HUES6 (cell line): ENCODE data around the gene STIL.
"Not testable (repeated sequence)": the region's sequence is repeated elsewhere in the genome, so short reads cannot be mapped to it uniquely, and the experiment has no call there.

ENCODE experiments used
- H3K27ac ChIP-seq: 2 replicates; pipeline ENCODE4 v1.7.0; 2013; ENCODE audit warnings: low read depth, mild to moderate bottlenecking, low read length, inconsistent platforms
- H3K27me3 ChIP-seq: 2 replicates; pipeline ENCODE4 v1.6.1; 2013; ENCODE audit warnings: low read length; ENCODE audit not compliant: control insufficient read depth, insufficient read depth
- H3K36me3 ChIP-seq: 2 replicates; pipeline ENCODE4 v1.6.1; 2013; ENCODE audit warnings: low read length; ENCODE audit not compliant: control insufficient read depth, insufficient read depth
- H3K4me1 ChIP-seq: 2 replicates; pipeline ENCODE4 v1.6.1; 2013; ENCODE audit warnings: low read length; ENCODE audit not compliant: control insufficient read depth, insufficient read depth
- H3K4me3 ChIP-seq: 2 replicates; pipeline ENCODE4 v1.5.1; 2013; ENCODE audit warnings: low read depth, low read length
- H3K9ac ChIP-seq: one replicate; pipeline ENCODE4 v1.6.1; 2013; ENCODE audit warnings: mild to moderate bottlenecking, low read length
- H3K9me3 ChIP-seq: 2 replicates; pipeline ENCODE4 v1.6.1; 2013; ENCODE audit warnings: low read depth, low read length; ENCODE audit not compliant: control insufficient read depth, insufficient read depth

Gene STIL

DNA sequence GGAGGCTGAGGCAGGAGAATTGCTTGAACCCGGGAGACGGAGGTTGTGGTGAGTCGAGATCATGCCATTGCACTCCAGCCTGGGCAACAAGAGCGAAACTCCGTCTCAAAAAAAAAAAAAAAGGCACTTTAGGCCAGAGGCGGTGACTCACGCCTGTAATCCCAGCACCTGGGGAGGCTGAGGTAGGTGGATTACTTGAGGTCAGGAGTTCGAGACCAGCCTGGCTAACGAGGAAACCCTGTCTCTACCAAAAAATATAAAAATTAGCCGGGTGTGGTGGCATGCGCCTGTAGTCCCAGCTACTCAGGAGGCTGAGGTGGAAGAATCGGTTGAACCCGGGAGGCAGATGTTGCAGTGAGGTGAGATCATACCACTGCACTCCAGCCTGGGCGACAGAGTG lies 6.0 kb upstream of the STIL start:
- H3K9me3 ChIP-seq, H3K27me3 ChIP-seq, H3K9ac ChIP-seq, H3K4me1 ChIP-seq, H3K27ac ChIP-seq, H3K4me3 ChIP-seq, H3K36me3 ChIP-seq: not testable (repeated sequence)

DNA sequence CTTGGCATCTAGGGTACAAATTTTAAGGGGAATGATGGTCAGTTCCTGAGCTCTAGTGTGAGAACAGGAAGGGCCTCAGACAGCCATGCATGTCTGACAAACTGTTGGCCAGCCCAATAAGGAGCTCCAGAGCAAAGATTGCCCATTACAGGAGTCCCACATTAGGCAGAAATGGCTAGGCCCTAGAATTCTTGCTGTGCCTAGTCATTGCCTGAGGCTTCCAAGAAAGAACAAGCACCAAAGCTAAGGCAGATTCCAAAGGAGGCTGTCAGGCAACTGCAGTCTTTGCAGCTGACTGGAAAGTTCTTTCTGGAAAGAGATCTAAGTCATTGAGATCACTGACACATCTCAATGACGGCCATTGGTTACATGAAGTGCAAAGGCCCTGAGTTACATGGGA lies 3.9 kb upstream of the STIL start:
- Histone ChIP-seq H3K27me3 (no peaks in the 10 kb centered on the region), H3K9ac (no peak overlapping the region), H3K4me3 (no peak overlapping the region), H3K9me3 (no peaks in the 10 kb centered on the region), H3K36me3 (no peaks in the 10 kb centered on the region), H3K4me1 (peaks cover under 1% of the 10 kb centered on the region; the same call in 1 of the 2 replicates), H3K27ac (no peak overlapping the region)

DNA sequence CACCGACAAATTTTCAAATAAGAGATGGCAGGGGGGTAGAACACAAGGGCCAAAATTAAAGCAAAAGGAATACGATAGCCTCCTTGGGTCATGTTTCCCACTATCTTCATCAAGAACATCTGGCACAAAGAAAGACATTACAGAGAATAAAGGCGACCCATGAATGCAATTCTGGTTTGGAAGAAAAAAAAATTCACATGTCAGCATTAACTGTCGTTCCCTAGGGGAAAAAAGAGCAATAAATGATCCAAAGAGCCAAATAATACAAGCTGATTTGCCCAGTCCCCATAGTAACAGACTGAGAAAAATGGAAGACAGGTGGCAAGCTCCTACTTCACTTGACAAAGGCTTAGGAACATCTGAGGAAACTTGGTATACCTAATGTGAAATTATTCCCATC lies 4.5 kb downstream of the STIL start:
- Histone ChIP-seq H3K27me3 (no peaks in the 10 kb centered on the region), H3K4me3 (no peak overlapping the region)

DNA sequence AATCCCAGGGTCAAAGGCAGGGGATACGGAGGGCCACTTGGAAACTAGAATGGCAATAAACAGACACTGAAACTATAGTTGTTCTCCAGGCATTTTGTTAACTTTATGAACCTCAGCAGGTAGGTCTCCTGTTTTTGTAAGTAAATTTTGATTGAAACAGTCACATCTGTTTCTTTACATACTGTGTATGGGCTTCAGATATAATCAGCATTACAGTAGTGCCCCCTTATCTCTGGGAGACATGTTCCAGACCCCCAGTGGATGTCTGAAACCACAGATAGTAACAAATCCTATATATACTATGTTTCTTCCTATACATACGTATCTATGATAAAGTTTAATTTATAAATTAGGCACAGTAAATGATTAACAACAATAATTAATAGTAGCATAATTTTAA lies 11.5 kb downstream of the STIL start:
- Histone ChIP-seq H3K27ac (no peak overlapping the region), H3K4me1 (peaks cover 5% of the 10 kb centered on the region; the same call in 1 of the 2 replicates), H3K36me3 (peaks cover 88% of the 10 kb centered on the region), H3K9me3 (no peaks in the 10 kb centered on the region), H3K27me3 (no peaks in the 10 kb centered on the region), H3K4me3 (no peak overlapping the region), H3K9ac (no peak overlapping the region)

More for the DNA sequence above, 4.5 kb downstream of the STIL start:
- Histone ChIP-seq H3K9ac (no peak overlapping the region), H3K4me1 (peaks cover 19% of the 10 kb centered on the region), H3K9me3 (no peaks in the 10 kb centered on the region), H3K36me3 (peaks cover 48% of the 10 kb centered on the region), H3K27ac (no peak overlapping the region)

DNA sequence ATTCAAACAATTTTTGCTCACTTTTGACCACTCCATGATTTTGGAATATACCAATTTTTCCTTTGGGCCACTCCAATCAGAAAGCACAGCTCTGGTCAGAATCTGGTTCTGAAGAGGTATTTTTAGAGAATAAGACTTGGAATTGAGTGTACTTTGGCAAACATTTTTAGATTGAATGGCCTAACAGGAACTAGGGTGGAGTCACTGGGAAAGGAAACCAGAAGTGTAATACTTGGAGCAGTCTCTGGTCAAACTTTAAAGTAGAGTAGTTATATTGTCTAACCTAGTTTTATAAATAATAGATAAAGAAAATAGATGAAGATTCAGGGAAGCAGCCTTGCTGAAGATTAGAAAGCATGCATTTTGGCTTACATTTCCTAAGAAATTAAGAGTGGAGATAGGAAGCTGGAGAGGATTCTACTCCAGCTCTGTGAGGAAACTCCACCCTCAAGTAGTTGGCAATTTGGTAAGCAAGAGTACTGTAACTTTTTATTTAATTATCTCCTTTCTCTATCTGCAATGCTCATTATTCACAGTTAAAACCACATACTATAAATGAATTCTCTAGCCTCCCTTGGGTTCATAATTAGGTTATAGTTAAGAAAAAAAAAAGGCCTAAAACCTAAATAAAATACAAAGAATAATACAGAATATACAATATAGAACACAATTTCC lies 15.8 kb downstream of the STIL start:
- H3K9me3 ChIP-seq, result no peaks in the 10 kb centered on the region
- H3K36me3 ChIP-seq, result peaks cover 95% of the 10 kb centered on the region
- H3K27me3 ChIP-seq, result no peaks in the 10 kb centered on the region
- H3K4me1 ChIP-seq, result no peaks in the 10 kb centered on the region
- no peak overlapping the region for H3K27ac ChIP-seq
- no peak overlapping the region for H3K9ac ChIP-seq
- H3K4me3 ChIP-seq, result no peak overlapping the region

DNA sequence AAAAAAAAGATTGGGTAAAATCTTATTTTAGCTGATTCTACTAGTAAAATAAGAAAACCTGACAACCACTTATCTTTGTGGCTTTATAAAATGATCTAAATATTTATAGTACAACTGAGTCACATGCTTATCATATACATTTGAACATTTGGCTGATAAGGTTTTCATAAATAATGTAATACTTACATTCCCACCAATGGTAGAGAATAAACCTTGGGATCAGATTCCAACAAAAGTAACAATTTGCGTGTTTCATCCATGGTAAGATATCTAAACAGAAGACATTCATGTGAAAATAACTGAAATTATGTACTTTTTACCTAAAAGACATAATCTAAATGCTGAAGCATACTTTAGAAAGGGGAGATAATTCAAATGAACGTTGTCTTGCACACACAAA lies 18.4 kb downstream of the STIL start:
- Histone ChIP-seq H3K9ac (no peak overlapping the region), H3K27ac (no peak overlapping the region), H3K4me1 (no peaks in the 10 kb centered on the region), H3K4me3 (no peak overlapping the region), H3K27me3 (no peaks in the 10 kb centered on the region), H3K36me3 (peaks cover 92% of the 10 kb centered on the region), H3K9me3 (no peaks in the 10 kb centered on the region)

DNA sequence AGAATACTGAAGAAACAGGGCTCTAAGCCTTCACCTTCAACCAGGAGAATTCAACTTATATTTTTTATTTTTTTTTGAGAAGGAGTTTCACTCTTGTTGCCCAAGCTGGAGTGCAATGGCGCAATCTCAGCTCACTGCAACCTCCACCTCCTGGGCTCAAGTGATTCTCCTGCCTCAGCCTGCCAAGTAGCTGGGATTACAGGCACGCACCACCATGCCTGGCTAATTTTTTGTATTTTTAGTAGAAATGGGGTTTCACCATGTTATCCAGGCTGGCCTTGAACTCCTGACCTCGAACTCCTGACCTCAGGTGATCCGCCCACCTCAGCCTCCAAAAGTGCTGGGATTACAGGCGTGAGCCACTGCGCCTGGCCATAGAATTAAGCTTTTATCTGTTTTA lies 19.1 kb downstream of the STIL start:
- H3K9me3 ChIP-seq, H3K4me3 ChIP-seq, H3K27ac ChIP-seq, H3K9ac ChIP-seq, H3K27me3 ChIP-seq, H3K4me1 ChIP-seq: not testable (repeated sequence)
- H3K36me3 ChIP-seq, result peaks cover 92% of the 10 kb centered on the region

DNA sequence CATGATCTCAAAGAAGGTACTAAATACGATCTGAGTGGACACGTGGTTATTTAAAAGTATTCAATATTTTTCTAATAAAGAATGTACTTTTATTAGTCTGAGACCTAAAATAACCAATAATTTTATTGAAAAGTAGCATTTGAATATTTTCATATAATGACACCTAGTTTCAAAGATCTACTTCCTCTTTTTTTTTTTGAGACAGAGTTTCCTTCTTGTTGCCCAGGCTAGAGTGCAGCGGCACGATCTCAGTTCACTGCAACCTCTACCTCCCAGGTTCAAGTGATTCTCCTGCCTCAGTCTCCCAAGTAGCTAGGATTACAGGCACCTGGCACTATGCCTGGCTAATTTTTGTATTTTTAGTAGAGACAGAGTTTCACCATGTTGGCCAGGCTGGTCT lies 25.8 kb downstream of the STIL start:
- peaks cover 85% of the 10 kb centered on the region for H3K36me3 ChIP-seq

DNA sequence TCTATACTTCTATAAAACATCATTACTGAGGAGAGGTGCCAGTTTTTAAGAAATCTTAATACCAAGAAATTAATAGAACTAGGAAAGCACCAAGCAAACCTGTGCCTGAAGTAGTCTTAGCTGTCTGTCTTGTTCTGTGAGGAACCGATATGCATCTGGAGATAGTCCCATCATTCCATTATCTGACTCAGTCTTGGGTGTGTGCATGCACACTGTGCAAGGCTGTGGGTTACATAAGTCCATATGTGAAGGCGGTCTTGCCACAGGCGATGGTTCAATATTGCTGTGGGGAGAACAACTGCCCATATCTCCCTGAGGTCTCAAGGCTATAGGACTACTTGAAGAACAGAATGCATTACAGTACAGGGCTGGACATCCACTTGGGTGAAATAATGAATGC lies 33.8 kb downstream of the STIL start:
- Histone ChIP-seq H3K9ac (no peak overlapping the region), H3K27me3 (no peaks in the 10 kb centered on the region), H3K4me1 (no peaks in the 10 kb centered on the region), H3K36me3 (peaks cover 81% of the 10 kb centered on the region), H3K27ac (no peak overlapping the region), H3K9me3 (no peaks in the 10 kb centered on the region), H3K4me3 (no peak overlapping the region)

More for the DNA sequence above, 25.8 kb downstream of the STIL start:
- not testable (repeated sequence) for H3K4me3 ChIP-seq, H3K9me3 ChIP-seq, H3K9ac ChIP-seq, H3K4me1 ChIP-seq, H3K27ac ChIP-seq, H3K27me3 ChIP-seq

DNA sequence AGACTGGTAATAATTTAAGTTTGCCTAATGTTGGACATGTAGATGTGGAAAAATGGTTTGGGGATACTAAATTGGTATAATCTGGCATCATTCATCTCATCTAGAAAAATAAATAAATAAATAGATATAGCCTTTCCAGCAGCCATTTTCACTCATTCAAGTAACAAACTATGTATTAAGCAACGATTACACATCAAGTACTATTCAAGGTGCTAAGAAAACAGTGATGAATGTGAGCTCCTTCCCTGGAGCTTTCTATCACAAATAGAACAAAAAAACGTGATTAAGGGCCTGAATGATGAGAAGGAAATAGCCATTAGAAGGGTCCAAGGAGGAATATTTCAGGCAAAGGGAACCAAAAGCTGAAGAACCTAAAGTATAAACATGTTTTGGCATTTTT lies 37.1 kb downstream of the STIL start:
- Histone ChIP-seq H3K4me3 (no peak overlapping the region), H3K27ac (no peak overlapping the region), H3K9ac (no peak overlapping the region), H3K9me3 (no peaks in the 10 kb centered on the region), H3K36me3 (peaks cover 71% of the 10 kb centered on the region), H3K4me1 (no peaks in the 10 kb centered on the region), H3K27me3 (no peaks in the 10 kb centered on the region)

DNA sequence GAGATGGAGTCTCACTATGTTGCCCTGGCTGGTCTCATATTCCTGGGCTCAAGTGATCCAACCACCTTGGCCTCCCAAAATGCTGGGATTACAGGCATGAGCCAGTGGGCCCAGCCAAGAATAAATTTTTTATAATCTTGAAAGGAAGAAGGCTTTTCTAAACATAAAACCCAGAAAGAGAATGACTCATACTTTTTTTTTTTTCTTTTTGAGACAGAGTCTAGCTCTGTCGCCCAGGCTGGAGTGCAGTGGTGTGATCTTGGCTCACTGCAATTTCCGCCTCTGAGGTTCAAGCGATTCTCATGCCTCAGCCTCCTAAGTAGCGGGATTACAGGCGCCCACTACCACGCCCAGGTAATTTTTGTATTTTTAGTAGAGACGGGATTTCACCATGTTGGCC lies 38.1 kb downstream of the STIL start:
- peaks cover 71% of the 10 kb centered on the region for H3K36me3 ChIP-seq

DNA sequence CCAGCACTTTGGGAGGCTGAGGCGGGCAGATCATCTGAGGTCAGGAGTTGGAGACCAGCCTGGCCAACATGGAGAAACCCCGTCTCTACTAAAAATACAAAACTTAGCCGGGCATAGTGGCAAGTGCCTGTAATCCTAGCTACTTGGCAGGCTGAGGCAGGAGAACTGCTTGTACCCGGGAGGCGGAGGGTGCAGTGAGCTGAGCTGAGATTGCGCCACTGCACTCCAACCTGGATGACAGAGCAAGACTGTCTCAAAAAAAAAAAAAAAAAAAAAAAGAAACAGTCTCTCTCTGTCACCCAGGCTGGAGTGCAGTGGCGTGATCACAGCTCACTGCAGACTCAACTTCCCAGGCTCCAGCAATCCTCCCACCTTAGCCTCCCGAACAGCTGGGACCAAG lies 48.4 kb downstream of the STIL start:
- H3K4me3 ChIP-seq, H3K27ac ChIP-seq, H3K27me3 ChIP-seq, H3K4me1 ChIP-seq, H3K9ac ChIP-seq, H3K9me3 ChIP-seq: not testable (repeated sequence)
- H3K36me3 ChIP-seq, result peaks cover 83% of the 10 kb centered on the region

More for the DNA sequence above, 38.1 kb downstream of the STIL start:
- not testable (repeated sequence) for H3K4me3 ChIP-seq, H3K9ac ChIP-seq, H3K4me1 ChIP-seq, H3K27ac ChIP-seq, H3K9me3 ChIP-seq, H3K27me3 ChIP-seq
